AG09309 (cell line): ENCODE data around the gene CDKAL1.

ENCODE experiments used
- DNase-seq: peaks from one replicate; pipeline ENCODE4 v3.0.0-alpha.2; 2010; ENCODE audit warnings: low read depth
- H3K4me3 ChIP-seq: 2 replicates; pipeline ENCODE4 v1.5.1; 2011; ENCODE audit warnings: mild to moderate bottlenecking, low read depth, low read length, moderate library complexity; ENCODE audit not compliant: control insufficient read depth
- CTCF ChIP-seq: IDR thresholded peaks from 2 replicates; pipeline ENCODE4 v1.5.1; 2011; ENCODE audit warnings: mild to moderate bottlenecking, low read depth, low read length, inconsistent platforms; ENCODE audit not compliant: insufficient read depth, control insufficient read depth; ENCODE audit errors: missing control alignments

CDKAL1 gene

GRCh38 chr6:21131406-21131805 lies 597.1 kb downstream of the CDKAL1 start:
- no peak overlapping the region for H3K4me3 ChIP-seq
- TF ChIP-seq CTCF, result no peak
- no peak for DNase-seq

GRCh38 chr6:21132446-21132845 lies 598.2 kb downstream of the CDKAL1 start:
- no peak for TF ChIP-seq CTCF
- DNase-seq, result no peak
- H3K4me3 ChIP-seq, result no peak overlapping the region

- no peak overlapping the region for H3K4me3 ChIP-seq
Observed at GRCh38 chr6:21132856-21133838, 598.9 kb downstream of the CDKAL1 start.

GRCh38 chr6:21133901-21134300 lies 599.6 kb downstream of the CDKAL1 start:
- no peak for DNase-seq
- TF ChIP-seq CTCF, result no peak
- no peak overlapping the region for H3K4me3 ChIP-seq

More at GRCh38 chr6:21132856-21133838, 598.9 kb downstream of the CDKAL1 start:
- DNase-seq, result no peak
- TF ChIP-seq CTCF, result no peak

GRCh38 chr6:21134356-21134755 lies 600.1 kb downstream of the CDKAL1 start:
- DNase-seq, result no peak
- no peak overlapping the region for H3K4me3 ChIP-seq
- no peak for TF ChIP-seq CTCF

- TF ChIP-seq CTCF, result no peak
- DNase-seq, result no peak
- no peak overlapping the region for H3K4me3 ChIP-seq
Observed at GRCh38 chr6:21135484-21136013, 601.3 kb downstream of the CDKAL1 start.
